B cell (primary cell): ENCODE measurements around the gene ATAT1. TPM values are rescaled to one million over a fixed set of nuclear protein-coding genes. Genes with fewer than 3 reads are reported as not detected.

Experiments used
- ATAC-seq: fragments of 200-7000 bp; cut with Tn5 transposase; one replicate; pipeline ENCODE4 v1.10.0; 2021; ENCODE audit warnings: low read depth, mild to moderate bottlenecking, moderate number of reproducible peaks, moderate library complexity
- CTCF ChIA-PET: fragments of 350-600 bp; sonication (Branson Sonifier 250); formaldehyde crosslinking; loops from one replicate; lab custom pipeline; 2021; ENCODE audit warnings: antibody characterized with exemption, inconsistent platforms; lab: Charles Lee
- POLR2A ChIA-PET: fragments of 350-600 bp; sonication (Branson Sonifier 250); formaldehyde crosslinking; loops from one replicate; lab custom pipeline; 2021; ENCODE audit warnings: antibody characterized with exemption; lab: Charles Lee
- DNase-seq: peaks from one replicate; pipeline ENCODE4 v3.0.0; 2013
- H2AFZ ChIP-seq: 2 replicates; pipeline ENCODE4 v1.6.1; 2012; ENCODE audit warnings: mild to moderate bottlenecking, low read depth, low read length; ENCODE audit not compliant: insufficient read depth, poor library complexity, severe bottlenecking
- H3K27ac ChIP-seq, 2 donors: 1 replicate in 1 of 2; 2 replicates in 1 of 2; pipeline ENCODE4 v1.5.1; 2012 to 2013; ENCODE audit warnings: low read length in 2 of 2, mild to moderate bottlenecking in 2 of 2, moderate library complexity in 1 of 2
- H3K27me3 ChIP-seq, 4 experiments: fragments of 200-600 bp in 1 of 4; sonication (generic) in 1 of 4; replicated peaks in 1 of 4; 1 replicate in 2 of 4; 2 replicates in 2 of 4; pipeline versions ENCODE4 v1.6.1 to v1.7.0; 2013 to 2016; ENCODE audit warnings: low read length in 3 of 4, mild to moderate bottlenecking in 2 of 4, mixed read lengths in 1 of 4, moderate library complexity in 1 of 4; ENCODE audit not compliant: insufficient read depth in 4 of 4, control insufficient read depth in 3 of 4; ENCODE audit errors: control extremely low read depth in 1 of 4
- H3K36me3 ChIP-seq, 2 experiments: replicated peaks in 1 of 2; 1 replicate in 1 of 2; 2 replicates in 1 of 2; pipeline versions ENCODE4 v1.6.1 to v1.7.1; 2013; ENCODE audit warnings: low read length in 1 of 2; ENCODE audit not compliant: insufficient read depth in 2 of 2, control insufficient read depth in 1 of 2; ENCODE audit errors: control extremely low read depth in 1 of 2, extremely low read depth in 1 of 2
- H3K4me1 ChIP-seq, 2 donors: fragments of 200-600 bp in 1 of 2; sonication (generic) in 1 of 2; 1 replicate in 1 of 2; 2 replicates in 1 of 2; pipeline versions ENCODE4 v1.5.1 to v1.6.1; 2013 to 2017; ENCODE audit warnings: low read length in 2 of 2; ENCODE audit not compliant: control insufficient read depth in 2 of 2, insufficient read depth in 2 of 2
- H3K4me2 ChIP-seq: replicated peaks from 2 replicates; pipeline ENCODE3; 2012; ENCODE audit warnings: mild to moderate bottlenecking, low read depth, low read length; ENCODE audit not compliant: poor library complexity, severe bottlenecking
- H3K4me3 ChIP-seq, 5 experiments: fragments of 200-600 bp in 1 of 5; sonication (generic) in 1 of 5; 1 replicate in 3 of 5; 2 replicates in 2 of 5; pipeline versions ENCODE4 v1.5.1 to v1.7.0; 2011 to 2016; ENCODE audit warnings: low read length in 4 of 5, mild to moderate bottlenecking in 4 of 5, low read depth in 2 of 5, control low read depth in 1 of 5, moderate library complexity in 1 of 5; ENCODE audit not compliant: insufficient read depth in 1 of 5; ENCODE audit errors: control extremely low read depth in 1 of 5, extremely low read depth in 1 of 5
- H3K79me2 ChIP-seq: fragments of 200-600 bp; sonication (generic); one replicate; pipeline ENCODE4 v1.6.0; 2016; ENCODE audit warnings: low read length; ENCODE audit not compliant: control insufficient read depth, insufficient read depth
- H3K9ac ChIP-seq: fragments of 200-600 bp; sonication (generic); 2 replicates; pipeline ENCODE4 v1.6.1; 2017; ENCODE audit warnings: mild to moderate bottlenecking, low read length, moderate library complexity
- H3K9me3 ChIP-seq, 3 donors: one replicate each; pipeline versions ENCODE4 v1.6.1 to v1.7.1; 2013; ENCODE audit warnings: low read length in 2 of 3; ENCODE audit not compliant: control insufficient read depth in 2 of 3, insufficient read depth in 1 of 3; ENCODE audit errors: control extremely low read depth in 1 of 3
- H4K20me1 ChIP-seq: 2 replicates; pipeline ENCODE4 v1.6.0; 2012; ENCODE audit warnings: mild to moderate bottlenecking, low read length; ENCODE audit not compliant: insufficient read depth, control insufficient read depth, poor library complexity, severe bottlenecking
- H3K27ac Mint-ChIP-seq: one replicate; pipeline ENCODE4 v1.8.0; 2021; ENCODE audit warnings: mixed read lengths
- H3K27me3 Mint-ChIP-seq: one replicate; pipeline ENCODE4 v1.8.0; 2021; ENCODE audit warnings: mixed read lengths
- H3K4me1 Mint-ChIP-seq: one replicate; pipeline ENCODE4 v1.8.0; 2021; ENCODE audit warnings: mixed read lengths
- H3K4me3 Mint-ChIP-seq: one replicate; pipeline ENCODE4 v1.8.0; 2021; ENCODE audit warnings: mixed read lengths
- H3K9me3 Mint-ChIP-seq: one replicate; pipeline ENCODE4 v1.8.0; 2022; ENCODE audit warnings: mixed read lengths; ENCODE audit not compliant: insufficient read depth
- CTCF ChIP-seq: fragments of 200-600 bp; IDR thresholded peaks from one replicate; pipeline ENCODE4 v1.8.0; 2022; ENCODE audit warnings: antibody characterized with exemption, mild to moderate bottlenecking
- EZH2 ChIP-seq: IDR thresholded peaks from 2 replicates; pipeline ENCODE4 v1.6.1; 2012; ENCODE audit warnings: borderline replicate concordance, low read depth, mild to moderate bottlenecking, moderate library complexity, low read length; ENCODE audit not compliant: insufficient read depth, poor library complexity, severe bottlenecking
- WGBS: methylation state at CpG from one replicate; pipeline ENCODE4 v1.1.5; 2013; ENCODE audit warnings: missing lambda C conversion rate; ENCODE audit not compliant: insufficient coverage; 5-methylcytosine and 5-hydroxymethylcytosine counted together
- intact Hi-C: fragments of 100-400 bp; cut with micrococcal nuclease; formaldehyde crosslinking; loops from one replicate; pipeline ENCODE4 v1.10.0; 2022
- polyA plus RNA-seq: library from polyadenylated mRNA; depleted of rRNA; stranded (reverse); fragments of >200 nt; gene quantifications from 2 replicates; pipeline ENCODE4 v1.2.3, GENCODE V29; 2012
- small RNA-seq: library from RNA; depleted of rRNA; stranded (forward); fragments of <200 nt; gene quantifications from one replicate; pipeline ENCODE3, GENCODE V24; 2012; ENCODE audit warnings: low replicate concordance, low read depth; ENCODE audit not compliant: insufficient read length
- total RNA-seq, 2 donors: library from RNA; stranded (reverse); fragments of 120-200 nt in 1 of 2; gene quantifications; 1 replicate in 1 of 2; 2 replicates in 1 of 2; pipeline versions ENCODE4 v1.2.3 to v1.2.4, GENCODE V29; 2013 to 2022

Gene ATAT1
- total and polyA plus RNA-seq, 2 donors (not counting 1 experiment from before 2014, with no cell fraction given) = 15.7 to 21.5 TPM

GRCh38 chr6:30691208-30691847 lies 64.7 kb downstream of the ATAT1 start:
- Histone ChIP-seq H3K79me2 (peaks cover 16% of the 10 kb centered on the region), H2AFZ (peak overlapping the region; percentile 65), H3K4me1 (peaks cover 36 to 43% of the 10 kb centered on the region in 2 donors), H4K20me1 (peaks cover 13% of the 10 kb centered on the region), H3K36me3 (no peaks in the 10 kb centered on the region), H3K9me3 (no peaks in the 10 kb centered on the region), H3K4me3 (peak overlapping the region; percentile 44 to 94 (median 79)), H3K27me3 (no peaks in the 10 kb centered on the region), H3K27ac (peak overlapping the region in 1 of 2 donors; percentile 97), H3K9ac (peak overlapping the region; percentile 98), H3K4me2 (peak overlapping the region; percentile 100)
- H3K27ac Mint-ChIP-seq = peak overlapping the region; percentile 82
- POLR2A ChIA-PET = interaction anchor here (0.7 to 2.9 kb wide), 3 partner anchors 12 to 26 kb away, joined by 3 to 10 read pairs (median 4); partner anchors contain the start of gene MDC1
- DNase-seq = no peak
- CTCF ChIA-PET = interaction anchor here (1.3 to 8.9 kb wide), 3 partner anchors 10 to 30 kb away, joined by 3 to 151 read pairs (median 123); partner anchors contain the start of genes MDC1 and TUBB
- H3K27me3 Mint-ChIP-seq = no peaks in the 10 kb centered on the region
- no peaks in the 10 kb centered on the region for H3K9me3 Mint-ChIP-seq
- intact Hi-C loops = no loop called here
- peak overlapping the region; percentile 97 for H3K4me3 Mint-ChIP-seq
- peaks cover 48% of the 10 kb centered on the region for H3K4me1 Mint-ChIP-seq
- ATAC-seq = no peak
- no peak for TF ChIP-seq EZH2
- TF ChIP-seq CTCF = no peak
- WGBS = 82% methylated on average over 2 of the region's 8 CpGs

Small RNA genes lying within 50 kb of the gene (small RNA-seq; reads per million reads assigned to genes)
- gene MIR877 = not detected

Other genes with a start within 250 kb of the ATAT1 start
- 1,023 and 1,043 TPM in 2 replicates for gene HLA-E, start 137.4 kb upstream of the ATAT1 start, total RNA-seq
- 1,146 and 1,174 TPM in 2 replicates for gene HLA-E, start 137.4 kb upstream of the ATAT1 start, polyA plus RNA-seq
- 107 and 109 TPM in 2 replicates for gene GNL1, start 70.4 kb upstream of the ATAT1 start, total RNA-seq
- gene GNL1, start 70.4 kb upstream of the ATAT1 start, polyA plus RNA-seq = 36.0 and 38.7 TPM in 2 replicates
- gene PRR3, start 69.6 kb upstream of the ATAT1 start, total RNA-seq = 30.3 and 33.7 TPM in 2 replicates
- 10.7 and 15.0 TPM in 2 replicates for gene PRR3, start 69.6 kb upstream of the ATAT1 start, polyA plus RNA-seq
- 60.9 and 63.7 TPM in 2 replicates for gene ABCF1, start 55.4 kb upstream of the ATAT1 start, total RNA-seq
- gene ABCF1, start 55.4 kb upstream of the ATAT1 start, polyA plus RNA-seq = 22.8 and 51.0 TPM in 2 replicates
- 157 and 177 TPM in 2 replicates for gene PPP1R10, start 9.6 kb upstream of the ATAT1 start, total RNA-seq
- 40.7 and 61.5 TPM in 2 replicates for gene PPP1R10, start 9.6 kb upstream of the ATAT1 start, polyA plus RNA-seq
- gene MRPS18B, start 9.0 kb upstream of the ATAT1 start, total RNA-seq = 37.9 and 38.8 TPM in 2 replicates
- gene MRPS18B, start 9.0 kb upstream of the ATAT1 start, polyA plus RNA-seq = 26.3 and 35.9 TPM in 2 replicates
- gene C6orf136, start 20.3 kb downstream of the ATAT1 start, total RNA-seq = 24.9 and 37.2 TPM in 2 replicates
- gene C6orf136, start 20.3 kb downstream of the ATAT1 start, polyA plus RNA-seq = 31.0 and 36.6 TPM in 2 replicates
- 51.1 and 58.3 TPM in 2 replicates for gene DHX16, start 46.1 kb downstream of the ATAT1 start, total RNA-seq
- 69.7 and 71.7 TPM in 2 replicates for gene DHX16, start 46.1 kb downstream of the ATAT1 start, polyA plus RNA-seq
- 121 and 125 TPM in 2 replicates for gene PPP1R18, start 59.8 kb downstream of the ATAT1 start, total RNA-seq
- 71.6 and 113 TPM in 2 replicates for gene PPP1R18, start 59.8 kb downstream of the ATAT1 start, polyA plus RNA-seq
- gene NRM, start 64.1 kb downstream of the ATAT1 start, total RNA-seq = 22.8 and 24.9 TPM in 2 replicates
- 18.9 and 26.0 TPM in 2 replicates for gene NRM, start 64.1 kb downstream of the ATAT1 start, polyA plus RNA-seq
- gene MDC1, start 90.4 kb downstream of the ATAT1 start, total RNA-seq = 69.3 and 87.4 TPM in 2 replicates
- gene MDC1, start 90.4 kb downstream of the ATAT1 start, polyA plus RNA-seq = 24.9 and 26.4 TPM in 2 replicates
- gene TUBB, start 93.5 kb downstream of the ATAT1 start, total RNA-seq = 288 and 295 TPM in 2 replicates
- 58.9 and 102 TPM in 2 replicates for gene TUBB, start 93.5 kb downstream of the ATAT1 start, polyA plus RNA-seq
- 71.2 and 75.7 TPM in 2 replicates for gene FLOT1, start 115.8 kb downstream of the ATAT1 start, total RNA-seq
- 75.8 and 79.4 TPM in 2 replicates for gene FLOT1, start 115.8 kb downstream of the ATAT1 start, polyA plus RNA-seq
- gene IER3, start 117.7 kb downstream of the ATAT1 start, total RNA-seq = 4.2 and 5.5 TPM in 2 replicates
- gene IER3, start 117.7 kb downstream of the ATAT1 start, polyA plus RNA-seq = 3.7 and 7.5 TPM in 2 replicates